Activated naive CD4-positive, alpha-beta T cell treated with anti-CD3 and anti-CD28 coated beads, Interleukin-2, amount 50 U/mL, for 24 hours (primary cell): ENCODE results near the gene SPPL2A.
"Not testable (repeated sequence)": the region's sequence is repeated elsewhere in the genome, so short reads cannot be mapped to it uniquely, and the experiment has no call there.

ENCODE experiments used
- H3K27ac Mint-ChIP-seq: one replicate; pipeline ENCODE4 v1.8.0; 2021; ENCODE audit warnings: mild to moderate bottlenecking, mixed read lengths
- H3K27me3 Mint-ChIP-seq: one replicate; pipeline ENCODE4 v1.8.0; 2021; ENCODE audit warnings: mixed read lengths
- H3K36me3 Mint-ChIP-seq: one replicate; pipeline ENCODE4 v1.8.0; 2021; ENCODE audit warnings: mixed read lengths
- H3K4me1 Mint-ChIP-seq: one replicate; pipeline ENCODE4 v1.8.0; 2021; ENCODE audit warnings: mixed read lengths
- H3K4me3 Mint-ChIP-seq: one replicate; pipeline ENCODE4 v1.8.0; 2021; ENCODE audit warnings: mild to moderate bottlenecking, mixed read lengths
- H3K9me3 Mint-ChIP-seq: one replicate; pipeline ENCODE4 v1.8.0; 2021; ENCODE audit warnings: mixed read lengths

SPPL2A gene

DNA sequence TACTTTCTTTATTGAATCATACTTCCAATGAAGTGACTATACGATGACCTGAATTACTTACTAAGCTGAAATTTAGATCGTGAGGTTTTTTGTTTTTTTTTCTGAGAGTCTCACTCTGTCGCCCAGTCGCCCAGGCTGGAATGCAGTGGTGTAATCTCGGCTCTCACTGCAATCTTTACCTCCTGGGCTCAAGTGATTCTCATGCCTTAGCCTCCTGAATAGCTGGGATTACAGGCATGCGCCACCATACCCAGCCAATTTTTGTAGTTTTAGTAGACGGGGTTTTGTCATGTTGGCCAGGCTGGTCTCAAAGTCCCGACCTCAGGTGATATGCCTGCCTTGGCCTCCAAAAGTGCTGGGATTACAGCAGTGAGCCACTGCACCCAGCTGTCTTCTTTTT lies 28.7 kb downstream of the SPPL2A start:
- no peak overlapping the region for H3K27ac Mint-ChIP-seq
- no peaks in the 10 kb centered on the region for H3K27me3 Mint-ChIP-seq
- H3K9me3 Mint-ChIP-seq = no peaks in the 10 kb centered on the region
- no peaks in the 10 kb centered on the region for H3K4me1 Mint-ChIP-seq
- H3K36me3 Mint-ChIP-seq = peaks cover 18% of the 10 kb centered on the region
- H3K4me3 Mint-ChIP-seq = no peak overlapping the region

DNA sequence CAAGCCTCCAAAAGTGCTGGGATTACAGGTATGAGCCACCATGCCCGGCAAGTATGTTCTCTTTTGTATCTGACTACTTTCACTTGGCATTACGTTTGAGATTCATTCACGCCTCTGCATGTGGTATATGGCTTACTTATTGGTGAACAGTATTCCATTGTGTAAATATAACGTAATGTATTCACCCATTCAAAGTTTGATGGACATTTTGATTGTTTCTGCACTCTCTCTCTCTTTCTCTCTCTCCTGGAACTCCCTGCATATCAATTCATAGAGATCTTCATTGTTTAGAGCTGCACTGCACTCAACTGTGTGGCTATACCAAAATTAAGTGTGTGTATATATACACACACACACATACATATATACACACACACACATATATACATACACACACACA lies 30.4 kb downstream of the SPPL2A start:
- Mint-ChIP-seq H3K4me3 (no peak overlapping the region), H3K4me1 (no peaks in the 10 kb centered on the region), H3K36me3 (peaks cover 18% of the 10 kb centered on the region), H3K27me3 (no peaks in the 10 kb centered on the region), H3K9me3 (no peaks in the 10 kb centered on the region), H3K27ac (no peak overlapping the region)

DNA sequence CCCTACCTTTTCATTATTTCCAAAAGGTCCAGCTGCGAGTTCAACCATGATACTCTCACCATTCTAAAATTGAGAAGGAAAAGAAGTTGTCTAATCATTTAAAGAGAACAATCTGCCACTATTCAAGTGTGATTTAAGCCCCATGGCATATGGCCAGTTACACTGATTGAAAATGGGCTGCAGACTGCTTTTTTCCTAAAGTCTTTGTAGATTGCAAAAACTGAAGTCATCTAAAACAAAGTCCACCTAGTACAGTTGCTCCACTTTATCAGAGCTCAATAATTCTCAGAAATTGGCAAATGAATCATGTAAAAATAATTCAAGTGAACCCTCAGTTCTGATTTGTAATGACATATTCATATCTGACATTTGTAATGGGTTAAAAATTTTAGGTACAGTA lies 39.2 kb downstream of the SPPL2A start:
- H3K4me3 Mint-ChIP-seq = no peak overlapping the region
- no peak overlapping the region for H3K27ac Mint-ChIP-seq
- H3K4me1 Mint-ChIP-seq = peaks cover 7% of the 10 kb centered on the region
- no peaks in the 10 kb centered on the region for H3K9me3 Mint-ChIP-seq
- no peaks in the 10 kb centered on the region for H3K27me3 Mint-ChIP-seq
- H3K36me3 Mint-ChIP-seq = peaks cover 15% of the 10 kb centered on the region

DNA sequence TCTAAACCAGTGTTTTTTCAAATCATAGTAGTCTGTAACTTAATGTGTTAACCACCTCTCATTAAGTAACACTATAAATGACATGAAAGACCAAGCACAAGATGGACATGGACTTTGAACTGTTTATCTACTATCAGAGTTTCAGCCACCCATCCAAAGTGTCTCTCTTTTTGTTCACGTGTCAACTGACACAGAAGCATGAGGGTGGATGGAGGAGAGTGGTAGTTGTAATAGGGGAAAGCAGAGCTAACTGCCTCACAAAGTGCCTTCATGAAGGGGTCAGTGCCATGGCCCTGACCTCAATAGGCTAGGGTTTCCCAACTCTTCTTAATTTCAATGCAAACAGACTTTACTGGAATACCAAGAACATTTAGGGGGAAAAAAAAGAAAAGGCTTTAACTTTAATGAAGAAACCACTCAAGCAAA lies 46.8 kb downstream of the SPPL2A start:
- H3K27me3 Mint-ChIP-seq = no peaks in the 10 kb centered on the region
- H3K4me1 Mint-ChIP-seq = no peaks in the 10 kb centered on the region
- H3K36me3 Mint-ChIP-seq = peaks cover 19% of the 10 kb centered on the region
- no peaks in the 10 kb centered on the region for H3K9me3 Mint-ChIP-seq
- no peak overlapping the region for H3K4me3 Mint-ChIP-seq
- no peak overlapping the region for H3K27ac Mint-ChIP-seq

DNA sequence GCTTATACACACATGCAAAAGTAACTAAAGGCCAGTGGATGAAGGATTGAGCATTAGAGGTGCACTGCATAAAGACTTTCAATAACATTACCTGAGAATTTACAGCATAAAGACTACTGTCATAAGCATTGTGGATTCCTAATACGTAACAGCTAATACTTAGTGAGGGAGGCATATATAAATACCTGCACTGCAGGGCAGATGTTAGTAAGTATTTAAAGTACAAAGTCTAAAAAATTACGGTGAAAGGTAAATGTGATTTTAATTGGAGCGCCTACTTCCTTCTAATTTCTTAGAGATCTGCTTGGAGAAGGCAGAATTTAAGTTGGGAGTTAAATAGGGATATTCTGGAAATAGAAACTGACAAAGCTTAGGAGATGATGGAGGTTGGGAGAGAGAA lies 53.5 kb downstream of the SPPL2A start:
- H3K27me3 Mint-ChIP-seq = no peaks in the 10 kb centered on the region
- H3K36me3 Mint-ChIP-seq = peaks cover 5% of the 10 kb centered on the region
- H3K4me1 Mint-ChIP-seq = no peaks in the 10 kb centered on the region
- no peak overlapping the region for H3K27ac Mint-ChIP-seq
- no peak overlapping the region for H3K4me3 Mint-ChIP-seq
- no peaks in the 10 kb centered on the region for H3K9me3 Mint-ChIP-seq

DNA sequence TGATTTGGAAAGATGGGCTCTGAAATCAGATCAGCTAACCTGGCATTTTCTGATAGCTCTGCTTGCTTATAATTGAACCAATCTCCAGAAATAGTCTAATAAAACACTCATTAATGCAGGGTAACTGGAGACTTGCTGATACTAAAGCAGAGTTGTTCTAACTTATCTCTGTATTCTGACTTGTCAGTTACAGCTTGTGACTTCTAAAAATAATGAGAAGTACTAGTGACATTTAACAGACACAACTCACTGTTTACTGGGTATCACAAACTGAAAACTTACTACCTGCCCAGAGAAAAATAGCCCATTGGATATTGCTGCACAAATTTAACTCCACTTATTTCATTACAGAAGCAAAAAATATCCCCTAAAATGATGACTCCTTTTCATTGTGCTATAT lies 54.9 kb downstream of the SPPL2A start:
- Mint-ChIP-seq H3K36me3 (peaks cover 2% of the 10 kb centered on the region), H3K4me3 (no peak overlapping the region), H3K27me3 (no peaks in the 10 kb centered on the region), H3K27ac (peak overlapping the region; percentile 1), H3K4me1 (no peaks in the 10 kb centered on the region), H3K9me3 (no peaks in the 10 kb centered on the region)

DNA sequence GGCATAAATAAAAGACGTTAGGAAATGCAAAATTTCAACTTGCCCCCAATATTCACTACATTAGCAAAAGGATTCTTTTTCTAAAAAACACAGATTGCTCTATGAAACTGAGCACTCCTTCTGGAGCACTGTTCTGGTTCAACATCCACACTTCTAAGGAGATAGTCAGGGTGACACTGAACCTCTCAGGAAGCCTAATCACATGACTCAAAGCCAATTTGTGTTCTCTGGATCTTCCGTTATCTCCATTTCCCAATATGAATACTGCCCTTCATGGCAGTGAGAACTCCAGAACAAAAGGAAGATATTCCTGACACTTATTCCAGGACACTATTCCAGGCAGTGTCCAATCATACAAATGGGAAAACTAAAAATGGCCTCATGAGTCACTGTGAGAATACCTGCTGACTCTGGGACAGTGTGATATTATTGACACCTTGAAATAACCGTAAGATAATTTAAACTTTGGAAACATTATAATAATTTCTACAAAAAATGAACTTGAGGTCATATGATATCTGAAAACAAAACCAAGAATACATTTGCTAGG lies 57.6 kb downstream of the SPPL2A start:
- no peak overlapping the region for H3K4me3 Mint-ChIP-seq

DNA sequence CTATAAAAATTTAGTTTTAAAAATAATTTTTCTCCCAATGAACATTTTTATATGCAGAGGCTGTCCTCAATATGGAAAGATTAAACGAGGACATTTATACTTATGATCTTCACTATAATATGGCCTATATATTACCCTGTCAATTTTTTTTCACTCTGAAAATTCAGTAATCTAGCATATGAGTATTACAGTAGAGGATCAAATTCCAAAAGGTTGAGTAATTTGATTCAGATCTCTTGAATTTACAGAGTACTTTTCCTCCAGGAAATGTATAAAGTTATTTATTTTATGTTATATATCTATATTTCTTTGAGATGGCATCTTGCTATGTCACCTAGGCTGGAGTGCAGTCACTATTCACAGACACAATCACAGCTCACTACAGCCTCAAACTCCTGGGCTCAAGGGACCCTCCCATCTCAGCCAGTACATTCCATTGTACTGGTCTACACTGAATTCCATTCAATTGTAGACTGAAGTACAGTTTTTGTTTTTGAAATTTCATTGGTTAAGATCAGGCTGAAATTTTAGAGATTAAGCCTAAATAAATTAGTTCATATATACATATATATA lies 62.7 kb downstream of the SPPL2A start:
- Mint-ChIP-seq H3K27me3 (no peaks in the 10 kb centered on the region), H3K27ac (no peak overlapping the region), H3K4me1 (no peaks in the 10 kb centered on the region), H3K9me3 (no peaks in the 10 kb centered on the region), H3K36me3 (peaks cover 7% of the 10 kb centered on the region), H3K4me3 (no peak overlapping the region)

More for the DNA sequence above, 57.6 kb downstream of the SPPL2A start:
- H3K4me1 Mint-ChIP-seq = no peaks in the 10 kb centered on the region
- no peaks in the 10 kb centered on the region for H3K27me3 Mint-ChIP-seq
- H3K9me3 Mint-ChIP-seq = no peaks in the 10 kb centered on the region
- no peak overlapping the region for H3K27ac Mint-ChIP-seq
- peaks cover 2% of the 10 kb centered on the region for H3K36me3 Mint-ChIP-seq

DNA sequence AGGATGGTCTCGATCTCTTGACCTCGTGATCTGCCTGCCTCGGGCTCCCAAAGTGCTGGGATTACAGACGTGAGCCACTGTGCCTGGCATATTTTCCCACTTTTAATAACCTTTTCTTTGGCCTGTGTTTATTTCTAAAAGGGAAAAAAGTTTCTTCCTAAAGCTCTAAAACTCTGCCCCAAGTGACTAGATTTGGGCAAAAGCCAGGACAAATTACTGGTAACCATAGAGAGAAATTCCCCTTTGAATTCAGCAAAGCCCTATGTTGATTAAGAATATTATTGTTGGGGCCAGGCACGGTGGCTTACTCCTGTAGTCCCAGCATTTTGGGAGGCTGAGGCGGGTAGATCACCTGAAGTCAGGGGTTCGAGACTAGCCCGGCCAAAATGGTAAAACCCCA lies 67.4 kb downstream of the SPPL2A start:
- Mint-ChIP-seq H3K36me3 (peaks cover 5% of the 10 kb centered on the region), H3K9me3 (no peaks in the 10 kb centered on the region), H3K4me1 (no peaks in the 10 kb centered on the region), H3K27ac (no peak overlapping the region), H3K4me3 (no peak overlapping the region), H3K27me3 (no peaks in the 10 kb centered on the region)

DNA sequence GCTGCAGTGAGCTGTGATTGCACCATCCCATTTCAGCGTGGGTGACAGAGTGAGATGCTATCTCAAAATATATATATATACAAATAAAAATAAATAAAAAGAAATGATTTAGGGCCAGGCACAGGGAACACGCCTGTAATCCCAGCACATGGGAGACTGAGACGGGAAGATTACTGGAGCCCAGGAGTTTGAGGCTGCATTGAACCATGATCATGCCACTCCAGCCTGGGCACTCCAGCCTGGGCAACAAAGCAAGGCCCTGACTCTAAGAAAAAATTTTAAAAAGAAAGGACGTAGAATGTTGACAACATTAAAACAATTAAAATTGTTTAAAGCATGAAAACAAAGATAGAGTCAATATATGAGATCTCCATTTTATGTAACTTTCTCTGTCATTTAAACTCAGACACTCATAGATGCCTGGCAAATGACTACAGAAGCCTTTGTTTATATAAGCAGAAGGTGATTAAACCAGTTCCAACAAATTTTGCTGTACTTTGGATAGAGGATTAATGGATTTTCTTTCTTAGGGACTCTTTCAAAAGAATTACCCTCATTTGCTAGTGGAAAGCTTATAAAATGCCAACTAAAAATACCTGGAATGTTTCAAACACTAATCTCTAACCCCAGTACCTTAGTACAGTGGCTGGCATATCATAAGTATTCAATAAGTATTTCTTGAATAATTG lies 68.3 kb downstream of the SPPL2A start:
- H3K4me3 Mint-ChIP-seq = no peak overlapping the region
- H3K27ac Mint-ChIP-seq = no peak overlapping the region
- H3K9me3 Mint-ChIP-seq = no peaks in the 10 kb centered on the region
- no peaks in the 10 kb centered on the region for H3K4me1 Mint-ChIP-seq
- peaks cover 5% of the 10 kb centered on the region for H3K36me3 Mint-ChIP-seq
- no peaks in the 10 kb centered on the region for H3K27me3 Mint-ChIP-seq

DNA sequence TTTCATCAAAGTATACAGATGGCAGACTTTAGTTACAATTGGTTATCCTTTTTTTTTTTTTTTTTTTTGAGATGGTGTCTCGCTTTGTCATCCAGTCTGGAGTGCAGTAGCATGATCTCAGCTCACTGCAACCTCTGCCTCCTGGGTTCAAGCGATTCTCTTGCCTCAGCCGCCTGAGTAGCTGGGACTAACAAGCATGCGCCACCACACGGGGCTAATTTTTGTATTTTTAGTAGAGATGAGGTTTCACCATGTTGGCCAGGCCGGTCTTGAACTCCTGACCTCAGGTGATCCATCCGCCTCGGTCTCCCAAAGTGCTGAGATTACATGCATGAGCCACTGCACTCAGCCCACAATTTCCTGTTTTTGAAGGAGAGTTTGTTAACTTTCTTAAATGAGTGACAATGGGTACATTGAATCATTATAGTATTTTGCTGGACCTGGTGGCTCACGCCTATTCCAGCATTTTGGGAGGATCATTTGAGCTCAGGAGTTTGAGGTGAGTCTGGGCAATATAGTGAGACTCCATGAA lies 70.8 kb downstream of the SPPL2A start:
- H3K4me1 Mint-ChIP-seq, H3K9me3 Mint-ChIP-seq, H3K36me3 Mint-ChIP-seq, H3K4me3 Mint-ChIP-seq, H3K27me3 Mint-ChIP-seq, H3K27ac Mint-ChIP-seq: not testable (repeated sequence)

DNA sequence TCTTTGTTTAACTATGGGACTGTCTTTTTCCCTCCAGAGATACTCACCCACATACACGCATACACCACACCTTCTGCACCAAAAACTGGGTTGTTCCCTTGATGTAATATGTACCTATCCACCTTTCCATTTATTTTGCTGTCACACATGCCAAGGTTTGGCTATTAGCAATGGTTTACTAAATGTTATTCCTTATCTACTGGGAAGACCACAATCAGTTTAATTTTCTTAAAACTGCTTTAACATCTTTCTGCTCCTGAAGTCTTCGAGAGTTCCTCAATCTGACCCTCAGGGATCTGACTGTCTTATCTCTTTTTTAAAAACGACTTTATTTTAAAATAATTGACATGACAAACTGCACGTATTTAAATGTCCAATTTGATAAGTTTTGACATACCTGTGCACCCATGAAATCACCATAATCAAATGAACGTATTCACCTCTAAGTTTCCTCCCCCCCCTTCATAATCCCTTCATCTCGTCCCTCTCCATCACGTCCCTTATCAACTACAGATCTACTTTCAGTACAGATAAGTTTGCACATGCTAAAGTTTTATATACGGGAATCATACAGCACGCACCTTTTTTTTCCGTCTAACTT lies 78.1 kb downstream of the SPPL2A start:
- peaks cover 46% of the 10 kb centered on the region for H3K4me1 Mint-ChIP-seq
- peak overlapping the region; percentile 99 for H3K4me3 Mint-ChIP-seq
- peak overlapping the region; percentile 96 for H3K27ac Mint-ChIP-seq
- H3K36me3 Mint-ChIP-seq = peaks cover 7% of the 10 kb centered on the region
- H3K27me3 Mint-ChIP-seq = no peaks in the 10 kb centered on the region
- no peaks in the 10 kb centered on the region for H3K9me3 Mint-ChIP-seq

DNA sequence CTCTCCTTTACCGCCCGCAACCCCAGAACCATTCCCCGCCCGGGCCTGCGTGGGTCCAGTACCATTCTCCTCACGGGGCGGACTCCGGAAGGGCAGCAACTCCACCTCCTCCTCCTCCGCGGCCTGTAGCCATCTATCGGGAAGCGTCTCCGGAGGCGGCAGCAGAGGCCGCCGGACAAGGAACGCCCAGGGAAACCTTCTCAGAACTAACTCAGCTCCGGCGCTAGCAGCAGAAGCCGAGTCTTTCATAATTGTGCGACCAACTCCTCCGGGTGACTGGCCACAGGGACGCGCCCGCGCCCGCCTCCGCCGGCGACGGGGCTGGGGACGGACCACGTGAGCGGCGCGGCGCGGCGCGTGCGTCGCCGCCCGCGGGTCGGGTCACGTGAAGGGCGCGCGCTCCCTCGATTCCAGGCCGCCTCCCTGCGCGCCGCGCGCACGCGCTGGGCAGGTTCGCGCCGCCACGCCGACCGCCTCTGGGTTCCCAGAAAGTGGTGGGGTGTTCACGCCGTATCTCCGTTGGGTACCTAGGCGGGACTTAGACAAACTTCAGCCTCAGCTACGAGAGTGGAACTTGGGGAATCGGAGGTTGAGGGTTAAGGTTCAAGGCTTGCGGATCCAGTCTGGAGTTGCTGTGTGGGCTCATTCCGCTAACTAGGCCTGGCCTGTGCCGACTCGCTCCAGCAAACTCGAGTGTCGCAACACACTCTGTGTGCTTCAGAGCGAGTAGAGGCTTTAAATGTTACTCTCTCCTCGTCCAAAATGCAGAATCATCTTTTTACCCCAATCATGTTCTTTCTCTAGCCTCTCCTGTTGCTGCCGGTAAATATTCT lies 78.8 kb downstream of the SPPL2A start, which contains the start of gene TRPM7:
Gene TRPM7, minus strand, starts transcription at position 329 of the 833 bp plus-strand sequence. Its CDS starts 264 bp downstream, at position 65.
- peaks cover 7% of the 10 kb centered on the region for H3K36me3 Mint-ChIP-seq
- H3K9me3 Mint-ChIP-seq = no peaks in the 10 kb centered on the region
- H3K4me3 Mint-ChIP-seq = peak within 1 kb of the TSS; percentile 99
- H3K27me3 Mint-ChIP-seq = no peaks in the 10 kb centered on the region
- peak within 1 kb of the TSS; percentile 97 for H3K27ac Mint-ChIP-seq
- peaks cover 53% of the 10 kb centered on the region for H3K4me1 Mint-ChIP-seq

DNA sequence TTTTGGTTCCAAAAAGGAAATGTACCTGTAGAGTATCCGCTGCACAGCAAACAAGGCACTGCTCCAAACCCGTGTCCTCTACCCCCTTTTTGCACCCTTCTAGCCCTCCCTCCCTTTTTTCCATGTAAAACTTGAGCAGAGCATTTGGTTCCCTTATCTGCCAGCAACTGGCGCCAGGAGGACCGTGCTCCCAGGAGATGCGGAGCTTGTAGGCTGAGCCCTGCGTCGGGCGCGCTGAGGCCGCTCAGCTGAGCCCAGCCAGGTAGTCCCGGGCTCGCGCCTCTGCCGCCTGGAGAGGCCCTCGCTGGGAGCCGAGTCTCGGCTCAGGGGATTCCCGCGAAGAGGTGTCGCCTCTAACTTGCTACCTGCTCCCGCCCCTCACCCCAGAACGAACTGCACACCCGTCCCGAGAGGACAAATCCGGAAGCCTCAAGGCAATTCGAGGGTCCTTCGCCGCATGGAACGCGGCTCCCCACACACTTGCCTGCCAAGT lies 79.5 kb downstream of the SPPL2A start:
- Mint-ChIP-seq H3K36me3 (peaks cover 9% of the 10 kb centered on the region), H3K4me3 (peak overlapping the region; percentile 99), H3K27ac (peak overlapping the region; percentile 97), H3K9me3 (no peaks in the 10 kb centered on the region), H3K4me1 (peaks cover 60% of the 10 kb centered on the region), H3K27me3 (no peaks in the 10 kb centered on the region)
